Activated CD4-positive, alpha-beta T cell treated with anti-CD3 and anti-CD28 coated beads, Interleukin-2, amount 50 U/mL, for 48 hours (primary cell): ENCODE measurements around the gene ZFP2.
"Not testable (repeated sequence)": the region's sequence is repeated elsewhere in the genome, so short reads cannot be mapped to it uniquely, and the experiment has no call there.

ENCODE experiments used
- DNase-seq, 2 experiments: peaks; one replicate each; pipeline ENCODE4 v3.0.0-alpha.2; 2020

Gene ZFP2

DNA sequence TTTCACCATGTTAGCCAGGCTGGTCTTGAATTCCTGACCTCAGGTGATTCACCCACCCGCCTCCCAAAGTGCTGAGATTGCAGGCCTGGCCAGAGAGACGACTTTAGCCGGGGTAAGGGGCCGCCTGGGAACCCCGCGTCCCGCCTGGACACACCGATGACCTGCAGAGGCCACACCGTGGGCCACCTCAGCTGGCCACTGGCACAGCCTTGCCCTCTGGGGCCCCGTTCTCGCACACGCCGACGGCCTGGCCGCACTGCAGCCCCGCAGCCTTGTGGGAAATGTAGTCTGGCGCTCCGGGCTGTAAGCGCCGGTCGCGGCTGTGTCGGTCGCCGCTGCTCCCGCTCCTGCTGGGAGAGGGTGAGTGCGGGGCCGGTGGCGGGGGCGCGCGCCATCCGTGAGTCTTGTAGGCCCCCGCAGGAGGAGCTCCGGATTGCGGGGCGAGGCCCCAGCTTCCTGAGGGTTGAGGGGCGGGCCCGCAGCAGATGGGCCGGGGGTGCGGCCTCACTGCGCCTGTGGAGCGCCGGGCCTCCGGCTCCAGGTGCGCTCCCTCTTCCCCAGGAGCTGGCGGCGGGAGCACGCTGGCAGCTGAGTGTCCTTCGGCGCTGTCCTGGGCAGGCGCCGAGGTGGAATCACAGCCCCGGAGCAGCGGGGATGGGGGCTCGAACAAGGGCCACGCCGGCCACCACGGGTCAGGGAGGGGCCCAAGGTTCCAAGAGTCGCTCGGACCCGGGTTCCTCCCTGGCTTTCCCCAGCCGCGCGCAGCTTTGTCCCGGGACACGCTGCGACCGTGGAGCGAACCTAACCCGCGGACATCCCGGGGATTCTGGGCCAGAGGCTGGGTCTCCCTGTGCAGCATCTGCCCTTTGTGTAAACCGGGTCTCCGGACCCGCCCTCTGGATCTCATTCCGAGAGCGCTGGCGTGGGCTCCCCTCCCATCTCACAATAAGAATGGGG lies at the start of gene ZFP2:
ZFP2 (plus strand) TSS at position 299 of the 957 bp plus-strand sequence. CDS start 35,401 bp downstream, outside the sequence.
- peak; percentile 34 to 42 for DNase-seq

- DNase-seq: no peak
These were observed 46.4 kb upstream of the ZFP2 start for GRCh38 chr5:178849316-178849715.

DNA sequence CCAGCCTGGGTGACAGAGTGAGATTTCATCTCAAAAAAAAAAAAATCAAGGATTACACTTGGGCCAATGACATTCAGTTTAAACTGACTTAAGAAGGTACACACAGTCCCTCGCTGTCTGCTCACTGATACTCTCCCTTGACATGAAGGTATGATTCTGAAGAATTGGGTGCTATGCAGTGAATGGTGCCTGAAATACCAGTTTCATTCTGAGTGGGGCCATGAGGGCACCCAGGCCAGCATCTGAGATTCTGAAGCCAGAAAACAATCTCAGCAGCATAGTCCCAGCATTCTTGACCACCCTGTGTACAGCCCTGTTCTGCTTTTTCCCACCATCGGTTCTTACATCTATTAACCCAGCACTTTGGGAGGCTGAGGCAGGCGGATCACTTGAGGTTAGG lies 43.8 kb upstream of the ZFP2 start:
- DNase-seq: no peak

GRCh38 chr5:178854284-178854683 lies 41.4 kb upstream of the ZFP2 start:
- no peak for DNase-seq

GRCh38 chr5:178859625-178860521 lies 35.8 kb upstream of the ZFP2 start, which contains the start of gene ZNF354B:
TSS of gene ZNF354B (plus strand) at chr5:178859953. CDS start at chr5:178861048, 1,095 bp downstream.
- peak; percentile 82 to 87 for DNase-seq

- DNase-seq: not testable (repeated sequence)
These were observed 35.1 kb upstream of the ZFP2 start for GRCh38 chr5:178860615-178861014.

GRCh38 chr5:178861627-178862026 lies 34.1 kb upstream of the ZFP2 start:
- no peak for DNase-seq

- no peak for DNase-seq
These were observed 28.8 kb upstream of the ZFP2 start for GRCh38 chr5:178866946-178867345.

DNA sequence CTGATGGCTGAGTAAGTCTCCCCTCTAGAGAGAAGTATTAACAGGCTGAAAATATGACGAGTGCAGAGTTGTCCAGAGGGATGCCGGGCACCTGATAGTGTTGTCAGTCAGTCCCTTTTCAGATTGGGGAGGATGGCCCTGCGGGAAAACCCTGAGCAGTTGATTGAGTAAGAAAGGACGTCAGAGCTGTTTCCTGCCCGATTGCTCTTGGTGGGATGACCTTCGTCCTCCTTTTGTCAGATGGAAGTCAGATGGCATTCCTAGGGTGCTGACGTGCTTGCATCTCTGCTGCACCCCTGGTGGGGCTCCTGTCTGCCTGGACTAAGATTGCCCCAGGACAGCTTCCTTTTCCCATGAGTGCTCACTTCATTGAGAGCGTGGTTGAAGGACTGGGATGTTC lies 26.1 kb upstream of the ZFP2 start:
- DNase-seq: no peak

- no peak for DNase-seq
These were observed 25.3 kb upstream of the ZFP2 start for GRCh38 chr5:178870411-178870810.

DNA sequence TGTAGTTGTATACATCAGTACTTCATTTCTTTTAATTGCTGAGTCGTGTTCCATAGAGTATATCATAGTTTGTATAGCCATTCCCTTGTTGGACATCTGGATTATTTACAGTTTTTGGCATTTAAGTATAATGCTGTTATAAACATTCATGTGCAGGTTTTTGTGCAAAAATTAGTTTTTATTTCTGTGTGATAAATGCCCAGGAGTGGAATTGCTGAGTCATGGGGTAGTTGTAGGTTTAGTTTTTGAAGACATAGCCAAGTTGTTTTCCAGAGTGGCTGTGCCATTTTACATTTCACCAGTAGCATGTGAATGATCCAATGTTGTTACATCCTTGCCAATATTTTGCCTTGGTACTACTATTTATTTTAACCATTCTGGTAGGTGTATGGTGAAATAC lies 23.4 kb upstream of the ZFP2 start:
- DNase-seq: no peak

DNA sequence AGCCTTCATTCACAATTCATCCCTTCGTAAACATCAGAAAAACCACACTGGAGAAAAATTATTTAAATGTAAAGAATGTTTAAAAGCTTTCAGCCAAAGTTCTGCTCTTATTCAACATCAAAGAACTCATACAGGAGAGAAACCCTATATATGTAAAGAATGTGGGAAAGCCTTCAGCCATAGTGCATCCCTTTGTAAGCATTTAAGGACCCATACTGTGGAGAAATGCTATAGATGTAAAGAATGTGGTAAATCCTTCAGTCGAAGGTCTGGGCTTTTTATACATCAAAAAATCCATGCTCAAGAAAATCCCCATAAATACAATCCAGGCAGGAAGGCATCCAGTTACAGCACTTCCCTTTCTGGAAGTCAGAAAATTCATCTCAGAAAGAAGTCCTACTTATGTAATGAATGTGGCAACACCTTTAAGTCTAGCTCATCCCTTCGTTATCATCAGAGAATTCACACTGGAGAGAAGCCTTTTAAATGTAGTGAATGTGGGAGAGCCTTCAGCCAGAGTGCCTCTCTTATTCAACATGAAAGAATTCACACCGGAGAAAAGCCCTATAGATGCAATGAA lies 12.5 kb upstream of the ZFP2 start:
- not testable (repeated sequence) for DNase-seq

GRCh38 chr5:178883815-178884430 lies 11.8 kb upstream of the ZFP2 start:
- no peak for DNase-seq

GRCh38 chr5:178899289-178899688 lies 3.6 kb downstream of the ZFP2 start:
- no peak for DNase-seq

DNA sequence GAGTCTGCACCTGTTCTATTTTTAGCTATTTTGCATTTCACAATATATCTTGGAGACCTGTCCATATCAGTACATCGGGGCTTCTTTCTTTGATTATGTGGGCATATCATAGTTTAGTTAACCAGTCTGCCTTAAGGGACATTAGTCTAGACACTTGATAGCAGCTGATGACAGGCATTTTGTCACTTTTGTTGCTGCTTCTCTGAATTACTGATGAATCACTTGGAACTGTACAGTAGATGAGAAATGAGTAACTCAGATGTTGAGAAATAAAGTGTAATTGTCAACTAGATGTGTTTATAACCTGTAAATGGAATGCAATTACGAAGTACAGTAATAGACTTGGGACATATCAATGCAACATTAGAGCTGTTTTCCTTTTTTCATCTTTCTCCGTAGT lies 7.1 kb downstream of the ZFP2 start:
- no peak for DNase-seq

DNA sequence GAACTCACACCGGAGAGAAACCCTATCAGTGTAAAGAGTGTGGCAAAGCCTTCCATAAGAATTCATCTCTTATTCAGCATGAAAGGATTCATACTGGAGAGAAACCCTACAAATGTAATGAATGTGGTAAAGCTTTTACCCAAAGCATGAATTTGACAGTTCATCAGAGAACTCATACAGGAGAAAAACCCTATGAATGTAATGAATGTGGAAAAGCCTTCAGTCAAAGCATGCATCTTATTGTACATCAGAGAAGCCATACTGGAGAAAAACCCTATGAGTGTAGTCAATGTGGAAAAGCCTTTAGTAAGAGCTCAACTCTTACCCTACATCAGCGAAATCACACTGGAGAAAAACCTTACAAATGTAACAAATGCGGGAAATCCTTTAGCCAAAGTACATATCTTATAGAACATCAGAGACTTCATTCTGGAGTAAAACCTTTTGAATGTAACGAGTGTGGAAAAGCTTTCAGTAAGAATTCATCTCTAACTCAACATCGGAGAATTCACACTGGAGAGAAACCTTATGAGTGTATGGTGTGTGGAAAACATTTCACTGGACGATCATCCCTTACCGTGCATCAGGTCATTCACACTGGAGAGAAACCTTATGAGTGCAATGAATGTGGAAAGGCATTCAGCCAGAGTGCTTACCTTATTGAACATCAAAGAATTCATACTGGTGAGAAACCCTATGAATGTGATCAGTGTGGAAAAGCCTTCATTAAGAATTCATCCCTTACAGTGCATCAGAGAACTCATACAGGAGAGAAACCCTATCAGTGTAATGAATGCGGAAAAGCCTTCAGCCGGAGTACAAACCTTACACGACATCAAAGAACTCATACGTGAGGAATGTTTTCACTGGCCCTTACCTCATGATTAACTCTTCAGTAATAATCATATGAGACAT lies 36.4 kb downstream of the ZFP2 start:
- DNase-seq: no peak

DNA sequence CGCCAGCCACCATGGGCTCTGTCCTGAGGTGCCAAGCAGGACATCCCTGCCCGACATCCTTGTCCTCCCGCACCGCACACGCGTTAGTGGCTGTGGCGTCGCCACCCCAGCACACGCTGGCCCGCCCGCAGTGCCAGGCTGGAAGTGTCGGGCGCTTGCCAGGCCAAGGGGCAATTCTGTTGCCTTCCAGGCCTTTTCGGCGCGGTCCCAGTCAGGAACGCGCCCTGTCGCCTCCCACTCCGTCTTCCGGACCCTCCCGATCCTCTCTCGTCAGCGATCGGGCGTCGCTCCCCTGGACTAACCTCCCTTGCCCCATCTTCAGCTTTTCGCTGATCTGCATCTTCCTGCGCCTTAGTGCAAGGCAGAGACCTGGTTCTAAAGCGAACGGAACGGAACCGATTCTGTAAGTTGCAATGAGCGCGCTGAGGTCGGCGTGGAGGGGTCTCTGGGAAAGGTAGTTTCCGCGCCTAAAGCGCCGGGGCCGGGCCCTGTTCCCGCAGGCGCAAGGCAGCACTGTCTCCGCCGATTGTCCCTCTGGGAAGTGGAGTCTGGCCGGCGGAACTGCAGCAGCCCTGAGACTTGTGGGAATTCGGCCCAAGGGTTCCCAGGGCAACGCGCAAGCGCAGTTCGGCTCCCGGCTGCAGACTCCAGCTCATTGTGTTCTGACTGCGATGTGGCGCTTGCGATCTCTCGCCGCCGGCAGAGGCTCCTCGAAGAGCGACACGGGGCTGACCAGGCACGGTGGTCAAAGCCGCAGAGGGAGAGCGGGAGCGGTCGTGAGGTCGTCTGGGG lies 45.1 kb downstream of the ZFP2 start, which contains the start of gene ZNF454:
ZNF454 (plus strand) TSS at position 630 of the 792 bp plus-strand sequence. CDS start 1,594 bp downstream, outside the sequence.
- DNase-seq: no peak

DNA sequence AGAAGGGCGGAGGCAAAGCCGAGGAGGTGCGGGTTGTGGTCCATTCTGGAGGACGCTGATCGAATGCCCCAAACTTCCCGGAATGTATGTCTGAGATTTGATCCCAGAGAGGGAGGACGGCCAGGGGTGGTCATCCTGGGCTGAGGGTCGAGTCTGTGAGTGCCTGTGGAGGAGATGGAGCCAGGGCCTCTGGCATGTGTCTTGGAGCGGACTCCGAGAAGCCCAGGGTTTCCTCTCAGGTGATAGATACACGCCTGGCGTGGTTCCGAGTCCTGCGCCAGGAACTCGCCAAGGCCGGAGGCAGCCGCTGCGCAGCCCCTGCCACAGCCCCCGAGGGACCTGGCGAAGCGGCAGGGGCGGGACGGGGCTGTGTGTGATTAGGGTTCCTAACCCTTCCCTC lies 45.6 kb downstream of the ZFP2 start:
- no peak for DNase-seq

DNA sequence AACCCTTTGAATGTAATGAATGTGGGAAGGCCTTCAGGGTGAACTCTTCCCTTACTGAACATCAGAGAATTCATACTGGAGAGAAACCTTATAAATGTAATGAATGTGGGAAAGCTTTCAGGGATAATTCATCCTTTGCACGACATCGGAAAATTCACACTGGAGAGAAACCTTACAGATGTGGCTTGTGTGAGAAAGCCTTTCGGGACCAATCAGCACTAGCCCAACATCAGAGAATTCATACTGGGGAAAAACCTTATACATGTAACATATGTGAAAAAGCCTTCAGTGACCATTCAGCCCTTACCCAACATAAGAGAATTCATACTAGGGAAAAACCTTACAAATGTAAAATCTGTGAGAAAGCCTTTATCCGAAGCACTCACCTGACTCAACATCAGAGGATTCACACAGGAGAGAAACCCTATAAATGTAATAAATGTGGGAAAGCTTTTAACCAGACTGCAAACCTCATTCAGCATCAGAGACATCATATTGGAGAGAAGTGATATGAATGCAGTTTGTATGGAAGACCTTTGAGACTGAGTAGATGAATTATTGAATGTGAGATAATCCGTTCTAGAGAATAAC lies 69.8 kb downstream of the ZFP2 start:
- DNase-seq: no peak

DNA sequence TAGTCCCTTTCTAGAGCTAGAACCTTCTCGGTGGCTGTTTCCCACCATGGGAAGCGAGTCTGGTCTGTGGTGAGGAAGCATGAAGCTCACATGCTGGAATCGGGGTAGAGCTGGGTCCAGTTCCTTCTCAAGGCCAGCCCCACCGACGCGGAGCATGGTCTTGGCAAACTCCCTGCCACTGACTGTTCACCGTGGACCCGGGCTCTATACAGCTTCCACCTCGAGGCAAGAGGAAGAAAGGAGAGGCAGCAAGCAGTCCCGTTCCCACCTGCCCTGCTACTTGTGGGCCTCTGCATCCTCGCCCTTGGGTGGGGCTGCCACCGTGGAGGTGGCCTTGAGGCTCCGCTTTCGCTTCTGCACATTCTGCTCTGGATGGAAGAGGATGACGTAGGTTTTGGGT lies 85.7 kb downstream of the ZFP2 start:
- DNase-seq: no peak
